ENCODE measurements around the gene PACRG. TPM values are rescaled to one million over a fixed set of nuclear protein-coding genes. Genes with fewer than 3 reads are reported as not detected.
A peak's percentile ranks its signal among the peaks of the same experiment; 100 is the strongest.

Gene PACRG
- total RNA-seq, 1 donor from 2014 or later: 9.7 TPM

DNA sequence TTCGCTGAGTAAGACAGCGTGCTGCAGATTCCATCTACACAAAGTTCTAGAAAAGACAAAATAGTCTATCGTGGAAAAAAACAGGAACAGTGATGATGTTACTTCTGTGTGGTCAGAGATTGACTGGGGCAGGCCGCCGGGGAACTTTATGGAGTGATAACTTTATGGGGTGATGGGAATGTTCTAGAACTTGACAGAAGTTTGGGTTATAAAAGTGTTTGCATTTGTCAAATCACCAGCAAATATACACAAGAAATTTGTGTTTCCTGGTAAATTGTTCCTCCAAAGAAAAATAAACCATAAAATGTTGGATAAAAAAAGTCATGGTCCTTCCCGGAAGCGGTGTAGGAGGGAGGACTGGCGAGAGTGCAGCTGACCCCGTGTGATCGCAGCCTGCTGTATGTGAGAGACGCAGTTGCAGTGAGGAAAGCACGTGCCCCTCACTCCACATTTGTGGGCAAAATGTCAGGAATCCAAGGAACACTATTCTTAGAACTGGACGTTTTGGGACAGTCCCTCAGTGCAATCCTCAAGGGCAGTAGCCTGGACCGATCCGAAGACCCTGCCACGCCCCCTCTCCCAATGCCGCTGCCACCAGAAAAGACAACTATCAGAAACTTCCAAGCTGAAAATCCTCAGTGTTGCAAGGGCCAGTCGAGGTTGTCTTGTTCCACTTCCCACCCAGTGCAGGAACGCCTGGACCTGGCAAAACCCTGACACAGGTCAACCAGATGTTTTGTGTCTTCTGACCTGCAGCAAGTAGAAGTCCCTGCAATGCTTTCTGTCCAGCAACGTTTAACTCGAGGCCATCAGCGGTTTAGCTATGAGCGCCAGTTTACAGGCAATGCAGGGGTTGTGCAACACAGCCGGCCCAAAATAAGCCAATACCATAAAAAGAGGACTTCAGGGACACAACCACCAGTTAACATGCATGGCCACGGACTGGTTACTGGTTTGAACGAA lies 606.2 kb downstream of the PACRG start:
- peak; percentile 54 for DNase-seq (ENCODE audit: low spot score)

- no peak for DNase-seq (ENCODE audit: low spot score)
These were observed 607.3 kb downstream of the PACRG start for GRCh38 chr6:163335056-163335455.

DNA sequence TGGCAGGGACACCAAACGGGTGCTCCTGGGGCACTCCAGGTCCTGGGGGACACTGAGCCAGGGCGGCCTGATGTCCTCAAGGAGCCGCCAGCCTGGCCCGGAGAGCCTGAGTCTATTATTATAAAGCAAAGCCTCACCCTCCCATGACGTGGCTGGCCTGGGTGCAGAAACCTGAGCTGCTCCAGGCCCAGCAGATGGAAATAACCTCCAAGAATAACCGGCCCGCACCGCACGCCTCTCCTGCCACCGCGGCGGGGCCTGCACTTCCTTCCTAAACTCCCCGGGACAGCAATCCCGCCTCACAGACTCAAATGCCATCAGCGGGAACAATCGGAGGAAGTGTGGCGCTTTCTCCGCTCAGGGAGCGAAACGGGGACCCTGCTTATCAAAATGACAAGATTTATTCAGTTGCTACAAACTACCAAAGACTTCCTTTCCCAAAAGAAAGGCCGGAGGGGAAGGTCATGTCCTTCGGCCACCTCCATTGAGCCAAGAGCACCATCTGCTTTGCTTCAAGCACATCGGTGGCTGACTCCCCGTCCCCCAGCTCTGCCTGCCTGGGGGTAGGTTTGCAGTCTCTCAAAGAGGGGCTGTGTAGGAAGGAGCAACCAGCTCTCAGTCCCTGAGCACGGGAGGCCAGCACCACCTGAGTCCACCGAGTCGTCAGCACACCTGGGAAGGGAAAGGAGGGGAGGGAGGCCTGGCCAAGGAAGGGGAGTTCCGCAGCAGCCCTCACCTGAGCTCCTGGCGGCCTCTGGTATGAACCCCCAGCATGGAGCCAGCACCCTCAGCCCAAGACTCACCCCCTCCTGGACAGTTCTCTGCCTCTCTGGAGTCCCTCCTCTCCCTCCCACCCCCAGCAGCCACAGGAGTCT lies 608.1 kb downstream of the PACRG start:
- peak; percentile 56 for DNase-seq (ENCODE audit: low spot score)

DNA sequence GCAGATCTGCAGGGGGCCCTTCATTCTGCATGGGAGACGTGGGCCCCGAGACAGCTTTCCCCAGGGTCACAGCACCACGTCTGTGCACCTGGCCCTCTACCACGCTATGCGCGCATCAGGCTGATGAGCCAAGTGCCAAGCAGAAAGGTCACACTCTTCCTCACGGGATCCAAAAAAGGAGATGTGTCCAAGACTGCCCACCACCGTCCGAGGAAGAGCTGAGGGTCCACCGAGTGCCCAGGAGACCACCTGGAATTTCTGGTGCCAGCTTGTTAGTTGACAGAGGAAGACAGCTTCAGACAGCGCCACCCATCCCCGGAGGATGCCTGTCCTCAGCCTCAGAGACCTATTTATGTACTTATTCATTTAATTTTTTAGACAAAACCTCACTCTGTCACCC lies 609.2 kb downstream of the PACRG start:
- no peak for DNase-seq (ENCODE audit: low spot score)

DNA sequence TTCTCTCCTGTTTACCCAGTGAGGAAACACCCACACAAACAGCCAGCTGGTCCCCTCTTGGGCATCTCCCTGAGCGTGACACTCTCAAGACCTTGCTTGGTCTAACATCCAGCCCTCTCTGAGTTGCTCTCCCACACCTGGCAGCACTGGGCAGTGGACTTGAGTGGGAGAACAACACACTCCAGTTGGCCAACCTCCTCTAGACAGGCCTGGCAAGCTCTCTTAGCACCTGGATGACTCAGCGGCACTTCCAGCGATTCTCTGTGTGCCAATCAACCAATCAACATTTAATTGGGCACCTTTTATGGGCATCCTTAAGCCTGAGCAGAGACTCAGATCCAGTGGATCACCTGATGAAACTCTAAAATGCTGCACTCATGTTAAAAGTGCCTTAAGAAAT lies 610.2 kb downstream of the PACRG start:
- no peak for DNase-seq (ENCODE audit: low spot score)

GRCh38 chr6:163338671-163339405 lies 611.1 kb downstream of the PACRG start:
- DNase-seq (ENCODE audit: low spot score): no peak

DNA sequence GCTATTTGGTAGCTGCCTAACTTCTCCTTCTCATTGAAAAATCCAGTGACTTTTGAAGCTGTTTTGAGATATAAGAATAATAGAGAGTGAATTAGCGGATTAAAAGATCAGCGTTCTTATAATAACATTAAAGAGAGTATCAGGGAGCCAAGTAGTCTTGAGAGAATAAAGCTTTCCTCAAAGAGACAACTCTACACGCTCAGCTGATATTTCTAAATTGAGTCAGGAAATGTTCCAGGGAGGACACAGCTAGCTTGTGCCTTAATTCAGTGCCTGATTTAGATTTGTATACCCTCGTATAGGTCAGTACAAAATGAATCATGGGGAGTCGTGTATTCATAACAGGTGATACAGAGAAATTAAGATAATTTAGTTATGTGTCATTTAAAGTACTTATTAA lies 611.7 kb downstream of the PACRG start:
- DNase-seq (ENCODE audit: low spot score): no peak

GRCh38 chr6:163340201-163340887 lies 612.6 kb downstream of the PACRG start:
- DNase-seq (ENCODE audit: low spot score): no peak

- DNase-seq (ENCODE audit: low spot score): no peak
These were observed 613.7 kb downstream of the PACRG start for GRCh38 chr6:163341224-163342061.

GRCh38 chr6:163342571-163343539 lies 615.1 kb downstream of the PACRG start:
- DNase-seq (ENCODE audit: low spot score): no peak

- no peak for DNase-seq (ENCODE audit: low spot score)
These were observed 615.8 kb downstream of the PACRG start for GRCh38 chr6:163343609-163344008.

DNA sequence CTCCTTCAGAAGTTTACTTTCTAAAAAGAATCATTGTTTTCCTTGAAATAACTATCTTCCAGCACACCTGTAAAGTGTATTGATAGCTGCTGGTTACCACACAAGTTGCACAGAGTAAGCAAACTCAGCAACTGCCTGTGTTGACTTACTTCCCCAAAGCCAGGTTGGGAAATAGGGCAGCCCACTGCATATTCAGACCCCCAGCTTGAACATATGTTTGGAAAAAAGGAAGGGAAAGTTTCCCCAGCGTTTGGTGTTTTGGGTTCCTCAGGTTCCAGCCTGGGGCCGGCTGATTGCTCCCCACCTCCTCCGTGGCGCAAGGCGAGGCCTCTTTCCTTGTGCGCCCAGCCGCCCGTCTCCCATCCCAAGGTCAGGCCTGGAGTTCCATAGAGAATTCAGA lies 616.6 kb downstream of the PACRG start:
- DNase-seq (ENCODE audit: low spot score): no peak

DNA sequence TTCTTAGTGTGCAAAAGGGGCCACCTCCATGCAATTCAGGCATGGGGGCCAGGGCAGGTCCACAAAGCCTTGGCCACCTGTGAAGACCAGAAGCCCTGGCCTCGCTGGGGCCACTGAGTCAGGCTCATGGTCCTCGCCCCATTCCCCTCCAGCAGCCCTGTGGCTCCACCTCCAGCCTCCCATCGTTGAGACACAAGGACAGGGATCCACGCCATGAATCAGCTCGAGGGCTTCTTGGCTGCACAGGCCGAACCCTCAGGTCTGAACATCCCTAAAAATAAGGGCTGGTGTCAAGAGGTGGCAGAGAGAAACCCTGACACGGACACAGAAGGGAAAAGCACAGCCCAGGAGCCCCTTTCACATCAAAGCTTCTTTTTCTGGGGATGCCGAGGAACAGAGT lies 618.2 kb downstream of the PACRG start:
- DNase-seq (ENCODE audit: low spot score): no peak

DNA sequence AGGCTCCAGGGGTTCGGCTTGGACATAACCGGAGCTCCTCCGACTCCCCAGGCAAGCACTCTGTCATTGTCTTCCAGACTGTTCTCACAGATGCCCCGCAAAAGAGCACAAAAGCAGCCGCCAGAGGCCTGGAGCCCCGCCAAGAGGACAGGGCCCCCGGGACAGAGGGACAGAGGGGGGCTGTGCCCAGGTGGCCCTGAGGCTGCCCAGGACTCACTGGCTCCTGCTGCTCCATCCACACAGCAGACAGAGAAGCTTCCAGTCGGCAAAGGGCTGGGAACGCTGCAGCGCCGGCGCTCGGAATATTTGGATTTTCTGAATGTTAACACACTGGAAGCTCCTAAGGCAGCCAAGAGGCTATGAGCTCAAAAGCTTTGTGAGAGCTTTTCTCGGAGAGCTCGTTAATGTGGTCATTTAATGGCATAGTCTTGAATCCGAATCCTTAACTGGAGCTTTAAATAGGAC lies 618.8 kb downstream of the PACRG start:
- no peak for DNase-seq (ENCODE audit: low spot score)

DNA sequence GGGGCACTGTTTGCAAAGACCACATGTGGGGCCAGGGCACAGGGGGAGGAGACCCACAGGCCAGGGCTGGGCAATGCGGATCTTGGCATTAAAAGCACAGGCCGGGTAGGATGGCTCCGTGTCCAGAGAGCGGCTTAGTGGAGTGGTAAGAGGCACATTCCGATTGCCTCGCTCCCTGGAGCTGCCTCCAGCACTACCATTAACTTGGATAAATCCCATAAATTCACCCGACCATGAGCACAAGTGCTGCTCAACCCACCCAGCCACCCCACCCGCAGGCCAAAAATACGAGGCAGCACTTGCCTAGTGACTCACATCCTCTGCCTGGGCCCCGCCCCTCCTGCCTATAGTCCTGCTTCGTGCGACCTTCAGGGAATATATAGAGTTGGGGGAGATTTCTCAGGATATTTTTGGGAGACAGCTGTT lies 619.3 kb downstream of the PACRG start:
- no peak for DNase-seq (ENCODE audit: low spot score)

DNA sequence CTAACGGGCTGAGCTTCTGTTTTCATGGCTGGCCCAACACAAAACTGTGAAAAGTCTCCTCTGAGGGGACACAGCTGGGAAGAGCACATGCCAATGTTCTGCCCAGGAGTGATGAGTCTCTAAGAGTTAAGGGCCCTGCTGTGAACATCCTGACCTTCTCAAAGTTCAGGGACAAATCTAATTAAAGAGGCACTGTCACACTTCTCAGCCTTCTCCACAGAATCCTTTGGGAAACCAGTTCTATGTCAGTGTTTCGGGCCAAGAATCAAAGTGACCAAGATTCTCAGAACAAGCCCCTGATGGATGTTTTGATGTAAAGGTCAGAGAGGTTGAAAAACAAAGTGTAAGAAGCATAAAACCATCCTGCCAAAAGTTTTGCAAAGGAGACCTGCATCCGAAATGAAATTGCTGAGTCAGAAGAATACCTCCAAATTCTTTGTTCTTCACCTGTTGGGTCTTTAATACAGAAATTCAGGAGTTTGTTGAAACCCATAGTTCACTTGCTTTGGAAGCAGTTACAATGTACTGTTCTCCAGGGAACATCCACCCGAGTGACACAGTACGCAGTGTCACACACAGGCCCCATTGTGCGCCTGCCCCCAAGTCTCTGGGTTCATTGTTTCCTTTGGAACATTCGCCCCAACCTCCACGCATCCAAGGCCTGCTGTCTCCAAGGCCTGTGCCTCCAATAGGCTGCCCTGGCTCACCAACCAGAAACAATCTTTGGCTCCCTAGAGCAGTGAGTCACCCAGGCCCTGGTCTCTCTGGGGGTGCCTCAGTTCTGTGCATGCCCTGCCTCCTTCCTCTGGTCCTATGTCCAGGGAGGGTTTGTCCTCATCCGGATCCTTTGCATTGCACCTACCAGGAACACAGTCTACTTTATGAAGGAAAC lies 621.3 kb downstream of the PACRG start:
- no peak for DNase-seq (ENCODE audit: low spot score)

- no peak for DNase-seq (ENCODE audit: low spot score)
These were observed 621.9 kb downstream of the PACRG start for GRCh38 chr6:163349696-163350095.

- no peak for DNase-seq (ENCODE audit: low spot score)
These were observed 623.2 kb downstream of the PACRG start for GRCh38 chr6:163351013-163351412.
